Measurements from ENCODE around the gene WDFY4. TPM values are rescaled to one million over a fixed set of nuclear protein-coding genes. Genes with fewer than 3 reads are reported as not detected.

The WDFY4 gene
- total and polyA plus RNA-seq, 4 donors: 4.6 to 26.9 (median 13.5) TPM

GRCh38 chr10:48965460-48965859 is 280.8 kb downstream of the WDFY4 start:
- WGBS, 2 donors: 92 to 94% methylated on average over 4 of the region's 4 CpGs
- Histone ChIP-seq H3K27ac (ENCODE audit: low read depth in 1 of 2, low read length in 1 of 2) (no peak overlapping the region), H3K9ac (ENCODE audit: insufficient read depth in 1 of 2, low read length in 2 of 2) (no peak overlapping the region), H3K27me3 (ENCODE audit: control insufficient read depth in 3 of 3, insufficient read depth in 3 of 3, low read length in 2 of 3) (no peaks in the 10 kb centered on the region), H3K4me1 (ENCODE audit: control insufficient read depth in 5 of 5, insufficient read depth in 5 of 5, low read length in 5 of 5) (peaks cover 0 to 2% (median 0%) of the 10 kb centered on the region in 5 donors), H3K36me3 (ENCODE audit: control insufficient read depth in 4 of 4, insufficient read depth in 4 of 4, low read length in 4 of 4) (peaks cover 0 to 1% (median 0%) of the 10 kb centered on the region in 4 donors), H3K9me3 (ENCODE audit: control insufficient read depth in 4 of 4, insufficient read depth in 3 of 4, low read length in 3 of 4) (no peaks in the 10 kb centered on the region), H3K4me3 (no peak overlapping the region)
- DNase-seq (no peak), ATAC-seq (ENCODE audit: insufficient read depth, low FRiP score) (no peak)
- no peak for TF ChIP-seq CTCF (IDR thresholded peaks at IDR 0.05; ENCODE audit: control extremely low read depth, extremely low read depth)

- H3K27ac ChIP-seq (ENCODE audit: low read depth in 1 of 2, low read length in 1 of 2): no peak overlapping the region
- no peak overlapping the region for H3K9ac ChIP-seq (ENCODE audit: insufficient read depth in 1 of 2, low read length in 2 of 2)
- WGBS, 2 donors: 84 to 100% methylated on average over 3 of the region's 3 CpGs
- no peak for TF ChIP-seq CTCF (IDR thresholded peaks at IDR 0.05; ENCODE audit: control extremely low read depth, extremely low read depth)
- no peak for ATAC-seq (ENCODE audit: insufficient read depth, low FRiP score)
- peaks cover 0 to 1% (median 0%) of the 10 kb centered on the region in 4 donors for H3K36me3 ChIP-seq (ENCODE audit: control insufficient read depth in 4 of 4, insufficient read depth in 4 of 4, low read length in 4 of 4)
- no peak for DNase-seq
- H3K4me3 ChIP-seq: no peak overlapping the region
- peaks cover 0 to 2% (median 0%) of the 10 kb centered on the region in 5 donors for H3K4me1 ChIP-seq (ENCODE audit: control insufficient read depth in 5 of 5, insufficient read depth in 5 of 5, low read length in 5 of 5)
- H3K27me3 ChIP-seq (ENCODE audit: control insufficient read depth in 3 of 3, insufficient read depth in 3 of 3, low read length in 2 of 3): no peaks in the 10 kb centered on the region
- no peaks in the 10 kb centered on the region for H3K9me3 ChIP-seq (ENCODE audit: control insufficient read depth in 4 of 4, insufficient read depth in 3 of 4, low read length in 3 of 4)
Observed at GRCh38 chr10:48968036-48968435, 283.4 kb downstream of the WDFY4 start.

GRCh38 chr10:48970046-48970445 is 285.4 kb downstream of the WDFY4 start:
- 93 to 97% methylated on average over 14 of the region's 14 CpGs for WGBS, 2 donors
- Histone ChIP-seq H3K4me1 (ENCODE audit: control insufficient read depth in 5 of 5, insufficient read depth in 5 of 5, low read length in 5 of 5) (no peaks in the 10 kb centered on the region), H3K9me3 (ENCODE audit: control insufficient read depth in 4 of 4, insufficient read depth in 3 of 4, low read length in 3 of 4) (no peaks in the 10 kb centered on the region), H3K27me3 (ENCODE audit: control insufficient read depth in 3 of 3, insufficient read depth in 3 of 3, low read length in 2 of 3) (no peaks in the 10 kb centered on the region), H3K27ac (ENCODE audit: low read depth in 1 of 2, low read length in 1 of 2) (no peak overlapping the region), H3K36me3 (ENCODE audit: control insufficient read depth in 4 of 4, insufficient read depth in 4 of 4, low read length in 4 of 4) (peaks cover 0 to 1% (median 0%) of the 10 kb centered on the region in 4 donors), H3K4me3 (no peak overlapping the region), H3K9ac (ENCODE audit: insufficient read depth in 1 of 2, low read length in 2 of 2) (no peak overlapping the region)
- ATAC-seq (ENCODE audit: insufficient read depth, low FRiP score): no peak
- TF ChIP-seq CTCF (IDR thresholded peaks at IDR 0.05; ENCODE audit: control extremely low read depth, extremely low read depth): no peak
- DNase-seq: no peak

GRCh38 chr10:48970654-48971053 is 286.0 kb downstream of the WDFY4 start:
- DNase-seq: no peak
- no peak for ATAC-seq (ENCODE audit: insufficient read depth, low FRiP score)
- Histone ChIP-seq H3K27ac (ENCODE audit: low read depth in 1 of 2, low read length in 1 of 2) (no peak overlapping the region), H3K9me3 (ENCODE audit: control insufficient read depth in 4 of 4, insufficient read depth in 3 of 4, low read length in 3 of 4) (no peaks in the 10 kb centered on the region), H3K27me3 (ENCODE audit: control insufficient read depth in 3 of 3, insufficient read depth in 3 of 3, low read length in 2 of 3) (no peaks in the 10 kb centered on the region), H3K4me3 (no peak overlapping the region), H3K4me1 (ENCODE audit: control insufficient read depth in 5 of 5, insufficient read depth in 5 of 5, low read length in 5 of 5) (no peaks in the 10 kb centered on the region), H3K36me3 (ENCODE audit: control insufficient read depth in 4 of 4, insufficient read depth in 4 of 4, low read length in 4 of 4) (peaks cover 0 to 1% (median 0%) of the 10 kb centered on the region in 4 donors), H3K9ac (ENCODE audit: insufficient read depth in 1 of 2, low read length in 2 of 2) (no peak overlapping the region)
- WGBS, 2 donors: 90 to 92% methylated on average over 4 of the region's 4 CpGs
- TF ChIP-seq CTCF (IDR thresholded peaks at IDR 0.05; ENCODE audit: control extremely low read depth, extremely low read depth): no peak

Data from lung (tissue), 12 donors.